SHP77 treated with DMSO at 0.1 percent for 48 hours (cell line): ENCODE data around the gene PAWR.
"Not testable (repeated sequence)": the region's sequence is repeated elsewhere in the genome, so short reads cannot be mapped to it uniquely, and the experiment has no call there.

Experiments
- DNase-seq: peaks from one replicate; lab custom pipeline; 2025; lab: John Stamatoyannopoulos, UW

Gene PAWR

GRCh38 chr12:79592865-79593264 lies 97.9 kb downstream of the PAWR start:
- DNase-seq: no peak

GRCh38 chr12:79591988-79592387 lies 98.8 kb downstream of the PAWR start:
- DNase-seq: no peak

- no peak for DNase-seq
Measured at GRCh38 chr12:79590751-79591150, 100.0 kb downstream of the PAWR start.

- no peak for DNase-seq
Measured at GRCh38 chr12:79587368-79587767, 103.4 kb downstream of the PAWR start.

GRCh38 chr12:79585147-79585546 lies 105.6 kb downstream of the PAWR start:
- no peak for DNase-seq

GRCh38 chr12:79573820-79574219 lies 116.9 kb downstream of the PAWR start:
- no peak for DNase-seq

GRCh38 chr12:79569679-79570078 lies 121.1 kb downstream of the PAWR start:
- DNase-seq: no peak

GRCh38 chr12:79567175-79567563 lies 123.6 kb downstream of the PAWR start:
- DNase-seq: no peak

- DNase-seq: no peak
Measured at GRCh38 chr12:79566452-79567174, 124.2 kb downstream of the PAWR start.

GRCh38 chr12:79564727-79565350 lies 125.9 kb downstream of the PAWR start:
- not testable (repeated sequence) for DNase-seq

GRCh38 chr12:79563021-79563740 lies 127.6 kb downstream of the PAWR start:
- no peak for DNase-seq

- no peak for DNase-seq
Measured at GRCh38 chr12:79561401-79562132, 129.2 kb downstream of the PAWR start.

- DNase-seq: no peak
Measured at GRCh38 chr12:79560225-79560889, 130.4 kb downstream of the PAWR start.

- DNase-seq: no peak
Measured at GRCh38 chr12:79559591-79559990, 131.2 kb downstream of the PAWR start.

- DNase-seq: no peak
Measured at GRCh38 chr12:79558924-79559469, 131.8 kb downstream of the PAWR start.

- DNase-seq: no peak
Measured at GRCh38 chr12:79557690-79558315, 133.0 kb downstream of the PAWR start.

- no peak for DNase-seq
Measured at GRCh38 chr12:79555028-79555925, 135.5 kb downstream of the PAWR start.

- no peak for DNase-seq
Measured at GRCh38 chr12:79553863-79554574, 136.7 kb downstream of the PAWR start.

- no peak for DNase-seq
Measured at GRCh38 chr12:79552192-79552591, 138.6 kb downstream of the PAWR start.
